Neuron (in vitro differentiated cells): ENCODE results near the gene PIK3C3.

ENCODE experiments used
- H2AFZ ChIP-seq: one replicate; pipeline ENCODE4 v1.6.1; 2013; ENCODE audit warnings: low read depth, mild to moderate bottlenecking, inconsistent platforms, low read length, moderate library complexity
- H3K27me3 ChIP-seq: one replicate; pipeline ENCODE4 v1.6.1; 2013; ENCODE audit warnings: low read length; ENCODE audit not compliant: insufficient read depth
- H3K36me3 ChIP-seq: one replicate; pipeline ENCODE4 v1.6.1; 2013; ENCODE audit warnings: low read length; ENCODE audit not compliant: insufficient read depth
- H3K4me1 ChIP-seq: one replicate; pipeline ENCODE4 v1.6.1; 2013; ENCODE audit warnings: low read length; ENCODE audit not compliant: insufficient read depth
- H3K4me3 ChIP-seq: 2 replicates; pipeline ENCODE4 v1.5.1; 2013; ENCODE audit warnings: mild to moderate bottlenecking, low read length, moderate library complexity
- H3K9me3 ChIP-seq: one replicate; pipeline ENCODE4 v1.6.1; 2013; ENCODE audit warnings: low read length

Gene PIK3C3

DNA sequence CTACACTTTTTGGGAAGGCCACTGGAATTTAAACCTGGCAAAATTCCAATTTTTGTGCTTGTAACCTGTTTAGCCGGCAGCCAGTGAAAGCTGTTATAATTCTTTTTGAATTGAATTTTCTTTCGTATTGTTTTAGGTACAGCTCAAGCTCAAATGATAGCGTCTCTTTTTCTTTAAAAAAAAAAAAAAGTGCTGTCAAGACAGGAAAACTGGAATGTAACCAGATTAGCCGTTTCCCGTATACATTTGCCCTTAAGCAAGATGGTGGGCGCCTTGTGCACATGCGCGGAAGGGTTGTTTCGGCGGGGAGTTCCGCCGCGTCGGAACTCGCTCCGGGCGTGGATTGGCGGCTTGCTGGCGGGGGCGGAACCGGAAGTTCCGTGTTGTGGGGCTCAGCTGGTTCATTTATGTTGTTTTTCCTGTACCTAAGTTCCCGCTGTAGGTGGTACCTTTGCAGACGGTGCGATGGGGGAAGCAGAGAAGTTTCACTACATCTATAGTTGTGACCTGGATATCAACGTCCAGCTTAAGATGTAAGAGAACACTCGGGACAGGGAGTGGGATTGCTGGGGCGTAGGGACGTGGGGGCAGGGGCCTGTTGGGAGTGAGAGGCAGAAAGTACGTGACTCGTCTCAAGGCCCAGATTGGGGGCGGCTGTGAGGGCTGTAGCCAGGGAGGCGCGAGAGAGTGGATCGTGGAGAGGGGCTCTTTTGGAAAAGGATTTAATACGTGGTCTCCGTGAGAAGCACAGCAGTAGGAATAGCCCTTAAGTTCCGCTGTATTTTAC, at the start of gene PIK3C3:
Gene PIK3C3, plus strand, starts transcription at position 408 of the 787 bp plus-strand sequence. Its CDS starts 58 bp downstream, at position 466.
- Histone ChIP-seq H3K27me3 (no peaks in the 10 kb centered on the region), H3K4me1 (peaks cover 17% of the 10 kb centered on the region), H3K36me3 (peaks cover 21% of the 10 kb centered on the region), H3K9me3 (no peaks in the 10 kb centered on the region), H3K4me3 (peak within 1 kb of the TSS; percentile 66), H2AFZ (peak within 1 kb of the TSS; percentile 98)

DNA sequence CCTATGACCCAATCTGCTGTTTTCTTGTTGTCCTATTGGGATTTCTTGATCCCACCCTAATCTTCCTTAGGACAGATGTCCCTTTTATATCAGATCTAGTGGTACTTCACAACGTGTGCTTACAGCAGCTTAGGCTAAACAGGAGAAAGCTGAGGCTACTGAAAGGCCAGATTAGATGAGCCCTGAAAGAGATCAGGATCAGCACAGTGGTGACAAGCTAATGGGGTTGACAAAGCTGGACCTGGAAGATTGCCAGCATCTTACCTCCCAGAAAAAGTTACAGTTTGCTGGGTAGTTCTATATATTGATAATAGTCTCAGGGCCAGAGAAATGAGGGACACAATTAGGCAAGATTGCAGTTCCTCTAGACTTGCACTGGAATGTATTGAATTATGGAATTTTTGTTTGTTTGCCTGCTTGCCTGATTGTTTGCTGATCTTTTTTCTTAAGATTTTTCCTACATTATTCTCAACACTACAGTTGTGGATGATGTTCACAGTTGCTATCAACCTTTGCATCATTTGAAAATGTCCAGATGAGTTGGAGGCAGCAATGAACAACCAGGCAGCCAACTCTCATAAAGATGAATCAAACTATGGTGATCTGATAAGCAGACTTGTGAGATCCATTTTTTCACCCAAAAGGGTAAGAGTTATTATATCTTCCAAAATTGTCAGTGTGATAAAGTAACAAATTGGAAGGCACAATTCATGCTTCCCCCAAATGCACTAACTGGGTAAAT, 49.1 kb upstream of the PIK3C3 start:
- no peaks in the 10 kb centered on the region for H3K9me3 ChIP-seq
- H3K4me3 ChIP-seq, result no peak overlapping the region
- H3K27me3 ChIP-seq, result no peaks in the 10 kb centered on the region
- H2AFZ ChIP-seq, result no peak overlapping the region
- H3K36me3 ChIP-seq, result no peaks in the 10 kb centered on the region
- no peaks in the 10 kb centered on the region for H3K4me1 ChIP-seq

DNA sequence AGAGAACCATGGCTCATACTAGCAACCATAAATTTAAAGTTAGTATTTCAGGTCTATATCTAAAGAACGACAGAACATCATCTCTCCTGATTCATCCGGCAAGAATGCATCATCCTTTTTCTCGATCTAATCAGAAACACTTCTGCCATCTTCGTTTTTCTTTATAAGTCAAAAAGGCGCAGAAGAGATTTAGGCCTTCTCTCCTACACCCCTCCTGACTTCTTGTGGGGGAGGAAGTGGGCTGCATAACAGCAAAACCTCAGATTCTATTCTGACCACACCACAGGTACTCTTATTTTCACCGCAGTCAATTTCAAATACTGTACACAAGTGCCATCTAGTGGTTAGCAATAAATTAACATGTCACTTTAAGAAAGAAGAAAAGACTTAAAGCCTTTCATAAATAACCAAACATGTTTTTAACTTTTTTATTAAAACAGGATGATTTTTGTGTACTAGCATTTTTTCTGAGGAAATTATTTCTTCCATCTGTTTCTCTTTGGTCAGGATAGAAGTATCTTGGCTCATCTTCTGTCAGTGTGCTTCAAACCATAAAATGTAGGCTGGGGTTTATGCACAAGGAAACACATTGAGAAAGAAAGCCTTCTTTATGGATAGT, 48.4 kb upstream of the PIK3C3 start:
- no peaks in the 10 kb centered on the region for H3K9me3 ChIP-seq
- peak overlapping the region; percentile 72 for H2AFZ ChIP-seq
- no peaks in the 10 kb centered on the region for H3K4me1 ChIP-seq
- H3K27me3 ChIP-seq, result no peaks in the 10 kb centered on the region
- H3K36me3 ChIP-seq, result no peaks in the 10 kb centered on the region
- no peak overlapping the region for H3K4me3 ChIP-seq

DNA sequence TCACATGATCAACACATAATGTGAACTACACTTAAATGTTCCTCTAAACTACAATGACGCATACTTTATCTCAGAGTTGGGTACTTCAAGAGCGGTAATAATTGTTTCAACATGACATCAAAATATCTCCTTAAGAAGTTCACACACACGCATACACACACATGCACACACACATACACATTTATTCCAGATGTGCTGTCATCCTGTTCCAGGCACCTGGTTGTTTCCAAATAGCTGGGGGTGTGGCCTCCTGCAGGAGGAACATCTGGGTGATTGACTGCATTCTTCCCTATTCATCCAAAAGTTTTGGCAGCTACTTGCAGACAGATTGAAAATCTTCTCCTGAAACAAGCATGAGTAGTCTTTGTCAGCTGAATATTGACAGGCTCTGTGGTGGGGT, 37.9 kb upstream of the PIK3C3 start:
- no peaks in the 10 kb centered on the region for H3K27me3 ChIP-seq
- peaks cover 4% of the 10 kb centered on the region for H3K4me1 ChIP-seq
- H3K9me3 ChIP-seq, result no peaks in the 10 kb centered on the region
- H3K4me3 ChIP-seq, result no peak overlapping the region
- H2AFZ ChIP-seq, result no peak overlapping the region
- H3K36me3 ChIP-seq, result no peaks in the 10 kb centered on the region

DNA sequence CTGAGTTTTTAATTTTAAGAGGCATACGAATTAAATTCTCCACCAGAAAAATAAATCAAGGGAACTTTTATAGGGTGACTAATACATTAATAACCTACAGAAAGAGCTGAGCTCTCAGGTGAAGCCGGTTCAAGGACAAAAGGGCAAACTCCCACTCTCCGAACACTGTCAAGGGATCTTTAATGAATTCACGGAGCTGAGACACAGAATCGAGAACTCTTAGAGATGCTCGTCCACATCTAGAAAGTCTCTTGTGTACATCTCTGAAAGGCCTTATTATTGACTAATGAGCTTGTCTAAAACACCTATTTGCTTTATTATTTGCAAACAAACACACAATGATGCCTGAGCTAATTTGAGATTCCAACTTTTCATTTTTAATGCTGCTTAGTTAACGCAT, 33.3 kb upstream of the PIK3C3 start:
- peak overlapping the region; percentile 30 for H2AFZ ChIP-seq
- peaks cover 12% of the 10 kb centered on the region for H3K4me1 ChIP-seq
- no peaks in the 10 kb centered on the region for H3K27me3 ChIP-seq
- no peaks in the 10 kb centered on the region for H3K36me3 ChIP-seq
- H3K4me3 ChIP-seq, result no peak overlapping the region
- H3K9me3 ChIP-seq, result no peaks in the 10 kb centered on the region

DNA sequence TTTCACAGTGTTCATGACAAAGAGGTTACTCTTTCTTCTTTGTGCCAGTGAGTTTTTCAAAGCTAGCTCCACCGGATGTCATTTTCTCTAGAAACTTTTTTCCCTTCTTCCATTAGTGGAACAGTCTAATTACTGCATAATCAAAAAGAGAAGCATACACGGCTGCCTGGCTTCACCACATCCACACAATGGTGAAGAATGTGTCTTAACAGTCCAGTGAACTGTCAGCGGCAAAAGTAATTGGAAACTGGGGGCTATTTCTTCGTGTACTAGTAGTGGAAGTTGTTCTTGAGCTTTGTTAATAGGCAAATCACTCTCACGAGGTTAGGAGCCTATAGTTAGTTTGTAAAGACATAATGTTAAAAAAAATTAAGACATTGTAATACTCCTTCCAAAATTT, 32.9 kb upstream of the PIK3C3 start:
- H3K36me3 ChIP-seq, result no peaks in the 10 kb centered on the region
- H3K4me1 ChIP-seq, result peaks cover 12% of the 10 kb centered on the region
- H3K4me3 ChIP-seq, result no peak overlapping the region
- H3K9me3 ChIP-seq, result no peaks in the 10 kb centered on the region
- no peaks in the 10 kb centered on the region for H3K27me3 ChIP-seq
- H2AFZ ChIP-seq, result peak overlapping the region; percentile 30

DNA sequence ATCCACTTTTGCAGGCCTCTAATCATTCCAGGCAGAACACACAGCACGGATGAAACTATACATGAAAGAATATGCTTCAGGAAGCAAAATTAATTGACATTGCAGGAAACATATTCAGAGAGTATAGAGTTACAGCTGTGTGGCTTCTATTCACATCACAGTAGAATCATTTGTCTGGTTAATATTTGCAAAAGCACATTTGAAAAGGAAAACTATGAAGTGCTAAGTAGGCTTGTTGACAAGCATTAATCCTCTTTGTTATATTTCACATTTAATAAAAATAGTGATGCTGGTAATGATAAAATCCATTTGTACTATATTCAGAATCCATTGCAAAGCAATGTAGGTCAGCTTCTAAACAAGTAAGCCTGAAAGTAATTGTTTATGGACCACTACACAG, 32.2 kb upstream of the PIK3C3 start:
- Histone ChIP-seq H2AFZ (peak overlapping the region; percentile 30), H3K9me3 (no peaks in the 10 kb centered on the region), H3K4me3 (no peak overlapping the region), H3K36me3 (no peaks in the 10 kb centered on the region), H3K4me1 (peaks cover 12% of the 10 kb centered on the region), H3K27me3 (no peaks in the 10 kb centered on the region)

DNA sequence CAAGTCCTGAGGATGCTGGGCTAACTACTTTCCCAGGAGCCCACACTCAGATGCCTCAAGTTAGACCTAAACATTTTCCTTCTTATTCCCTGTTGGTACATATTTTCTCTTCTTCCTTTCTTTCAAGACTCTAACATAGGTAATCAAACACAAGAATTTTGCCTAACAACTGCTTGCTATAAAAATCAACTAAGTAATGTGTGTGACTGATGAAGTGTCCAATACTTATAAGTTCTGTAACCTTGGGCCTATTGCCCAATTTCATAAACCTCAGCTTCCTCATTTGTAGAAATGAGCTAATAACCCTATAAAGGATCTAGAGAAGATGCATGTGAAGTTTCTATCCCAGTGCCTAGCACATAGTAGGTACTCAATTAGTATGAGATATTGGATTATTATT, 31.6 kb upstream of the PIK3C3 start:
- Histone ChIP-seq H3K4me3 (no peak overlapping the region), H3K9me3 (no peaks in the 10 kb centered on the region), H3K36me3 (no peaks in the 10 kb centered on the region), H3K4me1 (peaks cover 12% of the 10 kb centered on the region), H2AFZ (no peak overlapping the region), H3K27me3 (no peaks in the 10 kb centered on the region)

DNA sequence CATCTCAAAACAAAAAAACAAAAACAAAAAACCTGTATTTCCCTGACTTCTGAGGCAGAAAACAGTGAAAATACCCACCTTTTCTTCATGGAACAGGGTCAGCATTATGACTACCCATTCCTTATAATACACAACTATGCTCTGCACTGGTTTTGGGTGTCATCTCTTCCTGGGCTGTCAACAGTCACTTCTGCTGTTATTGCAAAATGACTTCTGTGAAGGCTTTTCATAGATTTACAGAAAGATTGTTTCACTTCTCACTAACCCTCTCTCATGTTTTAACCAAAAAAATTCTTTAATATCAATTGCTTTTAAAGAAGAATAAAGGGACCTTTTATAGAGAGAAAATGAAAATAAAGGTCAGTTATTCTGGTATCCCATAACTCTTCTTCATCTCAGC, 26.5 kb upstream of the PIK3C3 start:
- Histone ChIP-seq H3K36me3 (no peaks in the 10 kb centered on the region), H3K4me1 (no peaks in the 10 kb centered on the region), H3K27me3 (no peaks in the 10 kb centered on the region), H3K4me3 (no peak overlapping the region), H3K9me3 (no peaks in the 10 kb centered on the region), H2AFZ (no peak overlapping the region)

DNA sequence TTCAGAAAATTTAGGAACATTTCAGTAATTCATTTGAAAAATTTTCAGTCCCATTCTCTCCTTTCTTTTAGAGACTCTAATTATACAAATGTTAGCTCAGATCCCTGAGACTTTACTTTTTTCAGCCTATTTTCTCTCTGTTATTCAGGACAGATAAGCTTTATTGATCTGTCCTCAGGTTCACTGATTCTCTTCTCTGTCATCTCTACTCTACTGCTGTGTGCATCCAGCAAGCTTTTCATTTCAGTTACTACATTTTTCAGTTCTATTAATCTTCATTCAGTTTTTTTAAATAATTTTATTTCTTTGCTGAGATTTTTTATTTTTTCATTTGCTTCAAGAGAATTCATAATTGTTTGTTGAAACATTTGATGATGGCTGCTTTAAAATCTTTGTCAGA, 22.1 kb upstream of the PIK3C3 start:
- Histone ChIP-seq H3K4me3 (no peak overlapping the region), H3K27me3 (no peaks in the 10 kb centered on the region), H3K36me3 (no peaks in the 10 kb centered on the region), H2AFZ (no peak overlapping the region), H3K9me3 (no peaks in the 10 kb centered on the region), H3K4me1 (no peaks in the 10 kb centered on the region)

DNA sequence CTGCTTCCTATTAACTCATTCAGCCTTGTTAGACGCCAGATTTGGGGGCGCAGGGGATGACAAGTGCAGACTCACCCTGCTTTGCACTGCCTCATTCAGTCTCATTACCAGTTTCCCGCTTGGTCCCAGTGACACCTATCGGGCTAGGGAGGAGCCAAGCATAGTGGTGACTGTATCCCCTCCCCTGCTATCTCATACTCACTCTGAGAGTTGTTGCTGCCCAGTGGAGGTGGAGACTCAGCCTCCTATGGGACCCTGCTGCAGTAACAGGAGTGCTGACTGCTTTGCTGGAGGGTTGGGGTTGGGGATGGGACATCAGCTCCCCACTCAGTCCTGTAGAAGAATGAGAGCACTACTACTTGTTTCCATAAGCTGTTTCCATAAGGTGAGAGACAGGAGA, 21.3 kb upstream of the PIK3C3 start:
- H3K36me3 ChIP-seq, result no peaks in the 10 kb centered on the region
- no peaks in the 10 kb centered on the region for H3K9me3 ChIP-seq
- no peak overlapping the region for H2AFZ ChIP-seq
- H3K27me3 ChIP-seq, result no peaks in the 10 kb centered on the region
- H3K4me3 ChIP-seq, result no peak overlapping the region
- H3K4me1 ChIP-seq, result no peaks in the 10 kb centered on the region

DNA sequence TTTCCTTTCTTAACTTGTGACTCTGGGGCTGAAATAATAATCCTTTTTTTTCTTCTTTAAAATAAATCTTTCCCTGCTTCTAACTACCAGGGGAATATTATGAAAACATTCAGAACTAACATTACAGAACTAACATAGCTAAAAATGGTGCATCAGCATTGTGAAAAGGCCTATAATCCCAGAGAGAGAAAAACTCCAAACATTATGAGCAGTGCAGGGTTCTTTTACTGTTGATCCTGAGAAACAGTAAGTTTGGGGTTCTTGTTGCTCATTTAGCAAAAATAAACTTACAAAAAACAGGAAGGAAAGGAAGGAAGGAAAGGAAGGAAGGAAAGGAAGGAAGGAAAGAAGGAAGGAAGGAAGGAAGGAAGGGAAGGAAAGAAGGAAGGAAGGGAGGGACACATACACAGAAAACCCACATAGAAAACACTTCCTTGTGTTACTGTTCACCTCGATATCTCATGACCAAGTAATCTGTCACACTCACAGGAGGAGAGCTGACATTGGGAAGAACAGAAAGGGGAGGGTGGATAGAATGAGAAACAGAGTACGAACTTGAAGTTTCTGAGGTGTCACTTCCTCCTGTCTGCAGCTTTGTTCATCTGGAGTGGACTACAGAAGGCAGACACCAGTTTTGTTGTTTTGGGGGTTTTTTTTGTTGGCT, 18.4 kb upstream of the PIK3C3 start:
- Histone ChIP-seq H3K4me3 (no peak overlapping the region), H3K9me3 (no peaks in the 10 kb centered on the region), H3K27me3 (no peaks in the 10 kb centered on the region), H3K36me3 (no peaks in the 10 kb centered on the region), H2AFZ (no peak overlapping the region), H3K4me1 (peaks cover 6% of the 10 kb centered on the region)

DNA sequence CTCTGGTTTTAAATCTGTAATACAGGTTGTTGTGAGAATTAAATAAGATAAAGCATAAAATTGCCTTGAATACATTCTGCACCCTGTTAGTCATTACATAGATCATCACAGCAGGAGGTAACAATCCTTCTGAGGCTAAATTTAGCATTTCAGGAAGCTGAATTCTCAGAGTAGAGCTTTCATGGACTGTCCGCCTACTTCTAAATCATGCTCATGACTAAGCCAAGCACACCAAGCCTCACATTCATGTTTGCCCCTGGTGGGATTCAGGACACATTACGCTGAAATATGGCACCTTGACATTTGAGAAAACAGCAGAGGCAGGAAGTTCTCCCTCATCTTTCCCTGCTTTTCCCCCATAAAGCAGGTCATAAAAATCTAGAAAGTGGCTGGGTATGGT, 16.6 kb upstream of the PIK3C3 start:
- Histone ChIP-seq H3K4me1 (peaks cover 6% of the 10 kb centered on the region), H3K9me3 (no peaks in the 10 kb centered on the region), H3K36me3 (no peaks in the 10 kb centered on the region), H3K27me3 (no peaks in the 10 kb centered on the region), H2AFZ (no peak overlapping the region), H3K4me3 (no peak overlapping the region)
